GM12878 (cell line): ENCODE measurements around the gene NSMCE1. TPM values are rescaled to one million over a fixed set of nuclear protein-coding genes. Genes with fewer than 3 reads are reported as not detected.

Source experiments
- ATAC-seq: fragments of 200-7000 bp; cut with Tn5 transposase; 3 replicates; pipeline ENCODE4 v1.9.1; 2020; ENCODE audit warnings: mild to moderate bottlenecking, moderate library complexity
- BruUV-seq: library from RNA; stranded (reverse); fragments of 400-500 nt; replicated peaks from 2 replicates; lab custom pipeline; 2021; lab: Mats Ljungman, UMichigan
- CTCF ChIA-PET: fragments of 300-600 bp; sonication (Branson Sonifier 250); formaldehyde crosslinking; extraction: SDS; loops from one replicate; lab custom pipeline; 2021; ENCODE audit warnings: inconsistent platforms; lab: Yijun Ruan, JAX
- POLR2A ChIA-PET: fragments of 350-600 bp; formaldehyde crosslinking; extraction: SDS; loops from one replicate; lab custom pipeline; 2021; ENCODE audit warnings: inconsistent platforms; lab: Charles Lee
- RAD21 ChIA-PET: fragments of 300-600 bp; sonication (Branson Sonifier 250); formaldehyde crosslinking; loops from one replicate; lab custom pipeline; 2023; ENCODE audit warnings: antibody characterized with exemption; ENCODE audit not compliant: unreplicated experiment; lab: Charles Lee
- SMC1A ChIA-PET: fragments of 300-600 bp; sonication (Branson Sonifier 250); formaldehyde crosslinking; loops from one replicate; lab custom pipeline; 2023; ENCODE audit not compliant: unreplicated experiment, uncharacterized antibody; lab: Charles Lee
- DNase-seq: peaks from one replicate; pipeline ENCODE4 v3.0.0-alpha.2; 2011; ENCODE audit warnings: low read depth, low spot score
- FAIRE-seq: peaks from 3 replicates; lab custom pipeline; 2011; peaks lifted over from hg19 to GRCh38; lab: Jason Lieb, UNC
- H2AFZ ChIP-seq: 2 replicates; pipeline ENCODE4 v1.6.0; 2011; ENCODE audit warnings: low read depth, low read length, control low read depth; ENCODE audit not compliant: control insufficient read depth
- H3K27ac ChIP-seq: 2 replicates; pipeline ENCODE4 v1.5.1; 2011; ENCODE audit warnings: control low read depth; ENCODE audit not compliant: control insufficient read depth, insufficient read depth
- H3K27me3 ChIP-seq, 2 experiments: replicated peaks in 1 of 2; 2 replicates each; pipeline versions ENCODE4 v1.6.0 to v1.6.1; 2011; ENCODE audit warnings: low read length in 1 of 2; ENCODE audit not compliant: control insufficient read depth in 2 of 2, insufficient read depth in 2 of 2
- H3K36me3 ChIP-seq, 2 experiments: 2 replicates each; pipeline ENCODE4 v1.5.1; 2011; ENCODE audit warnings: low read length in 1 of 2; ENCODE audit not compliant: control insufficient read depth in 2 of 2, insufficient read depth in 2 of 2
- H3K4me1 ChIP-seq: 2 replicates; pipeline ENCODE4 v1.6.1; 2011; ENCODE audit warnings: mild to moderate bottlenecking, low read length, moderate library complexity, mixed read lengths; ENCODE audit not compliant: control insufficient read depth, insufficient read depth
- H3K4me2 ChIP-seq: 2 replicates; pipeline ENCODE4 v1.6.0; 2011; ENCODE audit warnings: control low read depth; ENCODE audit not compliant: control insufficient read depth, insufficient read depth
- H3K4me3 ChIP-seq: fragments of 200-600 bp; sonication (generic); 2 replicates; pipeline ENCODE4 v1.5.1; 2016
- H3K79me2 ChIP-seq: 2 replicates; pipeline ENCODE4 v1.6.0; 2011; ENCODE audit warnings: low read length; ENCODE audit not compliant: control insufficient read depth, insufficient read depth
- H3K9ac ChIP-seq: 2 replicates; pipeline ENCODE4 v1.8.0; 2011; ENCODE audit warnings: low read length, control low read depth, mixed read lengths; ENCODE audit not compliant: control insufficient read depth, insufficient read depth
- H3K9me3 ChIP-seq: replicated peaks from 3 replicates; pipeline ENCODE4 v1.5.1; 2011; ENCODE audit warnings: mild to moderate bottlenecking, low read length; ENCODE audit not compliant: control insufficient read depth, insufficient read depth
- H4K20me1 ChIP-seq: 2 replicates; pipeline ENCODE4 v1.6.0; 2011; ENCODE audit not compliant: control insufficient read depth, insufficient read depth
- CBX5 ChIP-seq: sonication (generic); IDR thresholded peaks from 2 replicates; pipeline ENCODE4 v1.6.1; 2016; ENCODE audit warnings: low read depth, moderate library complexity, mild to moderate bottlenecking, inconsistent platforms
- E4F1 ChIP-seq: fragments of 450-650 bp; IDR thresholded peaks from 2 replicates; pipeline ENCODE4 v1.6.1; 2018; ENCODE audit warnings: borderline replicate concordance, mild to moderate bottlenecking; ENCODE audit not compliant: partially characterized antibody
- EZH2 ChIP-seq: IDR thresholded peaks from 2 replicates; pipeline ENCODE4 v1.6.1; 2012; ENCODE audit warnings: low read depth, mild to moderate bottlenecking, control low read depth, inconsistent platforms, low read length, borderline replicate concordance; ENCODE audit not compliant: control insufficient read depth
- HDGF ChIP-seq: fragments of 450-650 bp; IDR thresholded peaks from 2 replicates; pipeline ENCODE4 v1.6.1; 2016; ENCODE audit warnings: antibody characterized with exemption
- MYB ChIP-seq: fragments of 150-350 bp; IDR thresholded peaks from 2 replicates; pipeline ENCODE4 v1.6.1; 2014; ENCODE audit warnings: mild to moderate bottlenecking, low read depth, low read length, borderline replicate concordance
- NFYA ChIP-seq: IDR thresholded peaks from 2 replicates; pipeline ENCODE4 v1.6.1; 2011; ENCODE audit warnings: low read depth, mild to moderate bottlenecking, low read length, improper control_type of control experiment, borderline replicate concordance
- RBBP5 ChIP-seq: fragments of 200-600 bp; sonication (generic); conservative IDR thresholded peaks from 2 replicates; pipeline ENCODE4 v1.6.1; 2016
- SUPT20H ChIP-seq: IDR thresholded peaks from 2 replicates; pipeline ENCODE4 v1.6.1; 2011; ENCODE audit warnings: low read depth, mild to moderate bottlenecking, low read length, moderate library complexity, borderline replicate concordance; ENCODE audit not compliant: control insufficient read depth
- TAF1 ChIP-seq: IDR thresholded peaks from 2 replicates; pipeline ENCODE4 v1.6.1; 2011; ENCODE audit warnings: mild to moderate bottlenecking, low read depth, low read length, borderline replicate concordance
- ZNF274 ChIP-seq: IDR thresholded peaks from one replicate; pipeline ENCODE4 v1.8.0; 2011; ENCODE audit not compliant: insufficient read length, insufficient read depth
- WGBS: methylation state at CpG from one replicate; pipeline ENCODE4 v1.1.6; 2016; ENCODE audit warnings: low lambda C conversion rate; ENCODE audit not compliant: insufficient replicate concordance, insufficient coverage; ENCODE audit errors: missing lambda C conversion rate; 5-methylcytosine and 5-hydroxymethylcytosine counted together
- in situ Hi-C: fragments of 300-500 bp; cut with MboI; formaldehyde crosslinking; loops from 9 replicates; pipeline ENCODE4 v1.14.3; 2018; ENCODE audit warnings: mixed read lengths
- intact Hi-C: fragments of 100-400 bp; cut with micrococcal nuclease; formaldehyde crosslinking; loops from one replicate; pipeline ENCODE4 v1.14.2; 2022; ENCODE audit not compliant: unreplicated experiment
- polyA plus RNA-seq, 11 experiments: library from polyadenylated mRNA; depleted of rRNA in 4 of 11; unstranded in 6 of 11; stranded (reverse) in 5 of 11; fragments of >200 nt; fragmentation: Nextera tagmentation in 4 of 11; fragmentation: Illumina TruSeq in 1 of 11; extraction: Ambion mirVana in 4 of 11; extraction: Trizol in 1 of 11; gene quantifications; 1 replicate in 1 of 11; 2 replicates in 10 of 11; pipeline versions ENCODE4 v1.2.1 to v1.2.3, GENCODE V29; 2011 to 2016; ENCODE audit warnings: inconsistent platforms in 2 of 11, missing spikeins in 2 of 11, low read depth in 1 of 11
- total RNA-seq, 4 experiments: library from RNA; depleted of rRNA in 3 of 4; stranded (reverse); fragments of >200 nt in 3 of 4; fragmentation: Illumina TruSeq in 1 of 4; extraction: Trizol in 1 of 4; gene quantifications; 2 replicates each; pipeline versions ENCODE4 v1.2.1 to v1.2.3, GENCODE V29; 2013 to 2021

NSMCE1 gene
- total and polyA plus RNA-seq, 10 of the 15 experiments (the other 5 are each of a cell fraction or from before 2014, with no cell fraction given): 54.0 to 214 (median 71.4) TPM

GRCh38 chr16:27240948-27241531, 27.5 kb downstream of the NSMCE1 start:
- Histone ChIP-seq H3K79me2 (no peaks in the 10 kb centered on the region), H3K27me3 (no peaks in the 10 kb centered on the region), H3K9ac (no peak overlapping the region), H4K20me1 (no peaks in the 10 kb centered on the region), H3K4me1 (peaks cover 40% of the 10 kb centered on the region), H2AFZ (no peak overlapping the region), H3K36me3 (no peaks in the 10 kb centered on the region), H3K4me2 (no peak overlapping the region), H3K9me3 (no peaks in the 10 kb centered on the region), H3K27ac (no peak overlapping the region), H3K4me3 (no peak overlapping the region)
- RAD21 ChIA-PET: interaction anchor here (1.4 to 4.2 kb wide), 4 partner anchors 13 to 126 kb away, joined by 3 to 22 read pairs (median 20); no protein-coding TSS in a partner anchor
- CTCF ChIA-PET: interaction anchor here (1.2 to 4.1 kb wide), 6 partner anchors 9 to 126 kb away, joined by 4 to 24 read pairs (median 4); no protein-coding TSS in a partner anchor
- ATAC-seq (no peak), FAIRE-seq (no peak), DNase-seq (no peak)
- intact Hi-C loops: no loop called here
- BruUV-seq: no TSS peak
- SMC1A ChIA-PET: interaction anchor here (0.6 to 12.2 kb wide), 8 partner anchors 11 to 131 kb away, joined by 3 to 178 read pairs (median 10); partner anchors contain the start of gene NSMCE1
- TF ChIP-seq NFYA (no peak), HDGF (no peak), EZH2 (no peak), MYB (no peak), TAF1 (no peak), E4F1 (no peak), RBBP5 (no peak), SUPT20H (no peak), ZNF274 (no peak), CBX5 (no peak)
- WGBS: 100% methylated on average over 6 of the region's 6 CpGs
- POLR2A ChIA-PET: interaction anchor here (0.5 to 8.4 kb wide), 9 partner anchors 9 to 166 kb away, joined by 3 to 79 read pairs (median 4); partner anchors contain the start of gene NSMCE1
- in situ Hi-C loops: no loop called here
